GM06990 (cell line): ENCODE results near the gene CUX1.

Experiments used
- DNase-seq: peaks from one replicate; pipeline ENCODE4 v3.0.0-alpha.2; 2011; ENCODE audit not compliant: insufficient read length; ENCODE audit errors: extremely low read depth
- H3K27me3 ChIP-seq: replicated peaks from 2 replicates; pipeline ENCODE4 v1.6.0; 2011; ENCODE audit warnings: low read length; ENCODE audit not compliant: control insufficient read depth, insufficient read depth
- H3K36me3 ChIP-seq: 2 replicates; pipeline ENCODE4 v1.5.1; 2011; ENCODE audit warnings: low read length; ENCODE audit not compliant: control insufficient read depth, insufficient read depth
- H3K4me3 ChIP-seq: replicated peaks from 2 replicates; pipeline ENCODE4 v1.5.1; 2011; ENCODE audit warnings: low read depth, mild to moderate bottlenecking, control low read depth, low read length
- TF ChIP-seq, protein P1 (sequence below): IDR thresholded peaks from 2 replicates; pipeline ENCODE4 v1.5.1; 2011; ENCODE audit warnings: low read length, control low read depth, mild to moderate bottlenecking, inconsistent platforms; ENCODE audit not compliant: insufficient read depth, poor library complexity, severe bottlenecking

The CUX1 gene

DNA sequence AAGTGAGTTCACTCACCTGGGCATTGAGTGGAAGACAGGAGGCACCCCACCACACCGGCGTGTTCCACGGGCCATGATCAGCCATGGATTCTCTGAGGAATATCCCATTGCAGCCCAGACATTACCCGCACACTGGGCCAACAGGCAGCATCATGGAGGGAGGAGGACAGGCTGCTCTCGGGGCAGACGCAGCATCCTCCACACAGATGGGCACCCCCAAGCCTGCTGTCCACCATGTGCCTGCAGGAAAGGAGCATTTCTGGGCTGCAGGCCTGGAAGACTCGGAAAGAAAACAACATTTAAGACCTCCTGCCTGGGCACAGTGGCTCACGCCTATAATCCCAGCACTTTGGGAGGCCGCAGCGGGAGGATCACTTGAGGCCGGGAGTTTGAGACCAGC is 398.3 kb downstream of the CUX1 start:
- Histone ChIP-seq H3K27me3 (no peaks in the 10 kb centered on the region), H3K36me3 (peaks cover 2% of the 10 kb centered on the region; the same call in 1 of the 2 replicates), H3K4me3 (no peak overlapping the region)
- TF ChIP-seq, protein P1, sequence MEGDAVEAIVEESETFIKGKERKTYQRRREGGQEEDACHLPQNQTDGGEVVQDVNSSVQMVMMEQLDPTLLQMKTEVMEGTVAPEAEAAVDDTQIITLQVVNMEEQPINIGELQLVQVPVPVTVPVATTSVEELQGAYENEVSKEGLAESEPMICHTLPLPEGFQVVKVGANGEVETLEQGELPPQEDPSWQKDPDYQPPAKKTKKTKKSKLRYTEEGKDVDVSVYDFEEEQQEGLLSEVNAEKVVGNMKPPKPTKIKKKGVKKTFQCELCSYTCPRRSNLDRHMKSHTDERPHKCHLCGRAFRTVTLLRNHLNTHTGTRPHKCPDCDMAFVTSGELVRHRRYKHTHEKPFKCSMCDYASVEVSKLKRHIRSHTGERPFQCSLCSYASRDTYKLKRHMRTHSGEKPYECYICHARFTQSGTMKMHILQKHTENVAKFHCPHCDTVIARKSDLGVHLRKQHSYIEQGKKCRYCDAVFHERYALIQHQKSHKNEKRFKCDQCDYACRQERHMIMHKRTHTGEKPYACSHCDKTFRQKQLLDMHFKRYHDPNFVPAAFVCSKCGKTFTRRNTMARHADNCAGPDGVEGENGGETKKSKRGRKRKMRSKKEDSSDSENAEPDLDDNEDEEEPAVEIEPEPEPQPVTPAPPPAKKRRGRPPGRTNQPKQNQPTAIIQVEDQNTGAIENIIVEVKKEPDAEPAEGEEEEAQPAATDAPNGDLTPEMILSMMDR = no peak
- no peak for DNase-seq

- Histone ChIP-seq H3K36me3 (peaks cover 2% of the 10 kb centered on the region; the same call in 1 of the 2 replicates), H3K27me3 (no peaks in the 10 kb centered on the region), H3K4me3 (no peak overlapping the region)
- TF ChIP-seq, protein P1 = no peak
- DNase-seq = no peak
Measured at GRCh38 chr7:102216573-102217314, 399.3 kb downstream of the CUX1 start.

- no peak overlapping the region for H3K4me3 ChIP-seq
- TF ChIP-seq, protein P1 = no peak
- no peaks in the 10 kb centered on the region for H3K27me3 ChIP-seq
- no peak for DNase-seq
- peaks cover 4% of the 10 kb centered on the region for H3K36me3 ChIP-seq
Measured at GRCh38 chr7:102220229-102220850, 402.9 kb downstream of the CUX1 start.

- H3K36me3 ChIP-seq = peaks cover 1% of the 10 kb centered on the region; the same call in 1 of the 2 replicates
- H3K4me3 ChIP-seq = no peak overlapping the region
- DNase-seq = no peak
- H3K27me3 ChIP-seq = no peaks in the 10 kb centered on the region
- TF ChIP-seq, protein P1 = no peak
Measured at GRCh38 chr7:102220960-102221800, 403.8 kb downstream of the CUX1 start.

DNA sequence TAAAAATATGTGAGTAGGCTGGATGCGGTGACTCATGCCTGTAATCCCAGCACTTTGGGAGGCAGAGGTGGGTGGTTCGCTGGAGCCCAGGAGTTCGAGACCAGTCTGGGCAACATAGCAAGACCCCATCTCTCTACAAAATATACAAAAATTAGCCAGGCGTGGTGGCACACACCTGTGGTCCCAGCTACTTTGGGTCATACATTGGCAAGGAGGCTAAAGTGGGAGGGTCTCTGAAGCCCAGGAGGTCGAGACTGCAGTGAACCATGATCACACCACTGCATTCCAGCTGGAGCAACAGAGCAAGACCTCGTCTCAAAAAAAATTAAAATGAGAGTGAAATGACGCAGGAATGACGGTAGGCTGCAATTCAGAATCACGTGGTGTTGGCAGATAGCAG is 404.5 kb downstream of the CUX1 start:
- no peak for DNase-seq
- no peak overlapping the region for H3K4me3 ChIP-seq
- peaks cover 1% of the 10 kb centered on the region; the same call in 1 of the 2 replicates for H3K36me3 ChIP-seq
- H3K27me3 ChIP-seq = no peaks in the 10 kb centered on the region
- TF ChIP-seq, protein P1 = no peak
